ENCODE data around the gene MMGT1.

The MMGT1 gene

DNA sequence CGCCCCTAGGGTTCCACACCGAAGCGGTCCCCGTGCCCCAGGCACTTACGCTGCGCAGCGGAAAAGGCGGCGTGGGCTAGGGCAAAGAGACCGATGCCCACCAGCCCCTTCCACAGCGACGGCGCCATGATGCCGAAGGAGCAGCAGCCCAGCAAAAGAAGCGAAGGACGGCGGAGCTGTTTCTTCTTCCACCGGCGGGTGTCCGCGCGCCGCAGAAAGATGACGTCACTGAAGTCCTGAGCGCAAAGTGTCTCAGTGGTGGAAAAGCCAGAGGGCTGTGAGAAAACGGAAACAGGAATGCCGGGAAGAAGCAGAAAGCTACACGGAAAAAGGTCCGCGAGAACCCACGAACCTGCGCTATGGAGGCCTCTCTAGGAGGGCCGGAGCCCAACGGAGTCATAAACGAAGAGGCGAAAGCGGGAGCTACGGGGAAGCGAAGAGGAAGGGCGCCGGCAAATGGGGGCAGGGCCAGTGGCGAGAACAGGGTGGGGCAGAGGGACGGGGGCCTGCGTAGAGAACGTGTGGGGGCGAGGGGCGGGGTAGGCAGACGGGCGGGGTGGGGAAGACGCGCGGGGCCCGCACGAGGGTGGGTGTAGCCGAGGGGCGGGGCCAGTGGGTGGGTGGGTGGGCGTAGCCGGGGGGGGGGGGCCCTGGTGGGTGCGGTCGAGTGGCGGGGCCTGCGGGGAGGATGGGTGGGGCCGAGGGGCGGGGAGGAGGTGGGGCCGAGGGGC is at the start of gene MMGT1:
Gene MMGT1 (minus strand): TSS at position 441 of the 731 bp plus-strand sequence. CDS start 313 bp downstream, at position 128.
- peak within 1 kb of the TSS; percentile 83 for H3K27ac ChIP-seq
- TF ChIP-seq, protein P1, sequence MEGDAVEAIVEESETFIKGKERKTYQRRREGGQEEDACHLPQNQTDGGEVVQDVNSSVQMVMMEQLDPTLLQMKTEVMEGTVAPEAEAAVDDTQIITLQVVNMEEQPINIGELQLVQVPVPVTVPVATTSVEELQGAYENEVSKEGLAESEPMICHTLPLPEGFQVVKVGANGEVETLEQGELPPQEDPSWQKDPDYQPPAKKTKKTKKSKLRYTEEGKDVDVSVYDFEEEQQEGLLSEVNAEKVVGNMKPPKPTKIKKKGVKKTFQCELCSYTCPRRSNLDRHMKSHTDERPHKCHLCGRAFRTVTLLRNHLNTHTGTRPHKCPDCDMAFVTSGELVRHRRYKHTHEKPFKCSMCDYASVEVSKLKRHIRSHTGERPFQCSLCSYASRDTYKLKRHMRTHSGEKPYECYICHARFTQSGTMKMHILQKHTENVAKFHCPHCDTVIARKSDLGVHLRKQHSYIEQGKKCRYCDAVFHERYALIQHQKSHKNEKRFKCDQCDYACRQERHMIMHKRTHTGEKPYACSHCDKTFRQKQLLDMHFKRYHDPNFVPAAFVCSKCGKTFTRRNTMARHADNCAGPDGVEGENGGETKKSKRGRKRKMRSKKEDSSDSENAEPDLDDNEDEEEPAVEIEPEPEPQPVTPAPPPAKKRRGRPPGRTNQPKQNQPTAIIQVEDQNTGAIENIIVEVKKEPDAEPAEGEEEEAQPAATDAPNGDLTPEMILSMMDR (IDR thresholded peaks at IDR 0.05), result no peak
- TF ChIP-seq ZFX (IDR thresholded peaks at IDR 0.05; ENCODE audit: borderline replicate concordance), result no peak

DNA sequence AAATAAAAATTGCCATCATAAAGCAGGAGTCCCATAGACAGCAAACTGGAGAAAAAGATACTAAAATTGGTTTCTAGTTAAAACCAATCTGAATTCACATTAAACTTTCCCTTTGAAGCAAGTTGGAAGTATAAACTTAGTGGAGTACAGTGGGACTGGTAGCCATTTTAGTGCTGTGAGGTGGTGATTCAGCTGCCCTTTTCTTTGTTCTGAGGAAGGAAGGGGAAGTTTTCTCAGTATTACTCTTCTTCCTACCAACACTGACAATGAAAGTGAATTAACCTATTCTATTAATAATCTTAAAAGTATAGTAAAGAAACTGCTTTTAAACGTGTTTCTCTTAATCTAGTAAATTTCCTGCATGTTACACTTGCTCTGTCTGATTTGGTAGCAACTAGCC is 48.1 kb upstream of the MMGT1 start:
- H3K27ac ChIP-seq, result no peak overlapping the region
- TF ChIP-seq, protein P1 (IDR thresholded peaks at IDR 0.05), result no peak
- no peak for TF ChIP-seq ZFX (IDR thresholded peaks at IDR 0.05; ENCODE audit: borderline replicate concordance)

DNA sequence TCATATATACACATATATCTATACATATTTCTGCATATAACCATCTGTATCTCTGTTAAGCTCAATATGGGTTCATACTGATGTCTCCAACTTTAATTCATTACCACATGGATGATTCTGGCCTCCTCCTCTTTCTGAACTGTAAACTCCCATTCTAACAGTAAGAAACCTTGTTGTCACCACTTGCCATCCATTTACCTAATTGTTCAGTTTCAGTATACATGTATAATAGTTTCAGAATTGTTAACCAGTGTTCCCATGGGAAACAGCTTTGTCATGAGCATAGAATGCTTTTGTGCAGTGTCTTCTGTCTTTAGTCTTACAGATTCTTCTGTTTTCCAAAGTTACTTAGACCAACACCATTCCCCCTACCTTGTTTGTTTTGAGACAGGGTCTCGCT is 47.4 kb upstream of the MMGT1 start:
- no peak overlapping the region for H3K27ac ChIP-seq
- TF ChIP-seq, protein P1 (IDR thresholded peaks at IDR 0.05), result no peak
- TF ChIP-seq ZFX (IDR thresholded peaks at IDR 0.05; ENCODE audit: borderline replicate concordance), result no peak

DNA sequence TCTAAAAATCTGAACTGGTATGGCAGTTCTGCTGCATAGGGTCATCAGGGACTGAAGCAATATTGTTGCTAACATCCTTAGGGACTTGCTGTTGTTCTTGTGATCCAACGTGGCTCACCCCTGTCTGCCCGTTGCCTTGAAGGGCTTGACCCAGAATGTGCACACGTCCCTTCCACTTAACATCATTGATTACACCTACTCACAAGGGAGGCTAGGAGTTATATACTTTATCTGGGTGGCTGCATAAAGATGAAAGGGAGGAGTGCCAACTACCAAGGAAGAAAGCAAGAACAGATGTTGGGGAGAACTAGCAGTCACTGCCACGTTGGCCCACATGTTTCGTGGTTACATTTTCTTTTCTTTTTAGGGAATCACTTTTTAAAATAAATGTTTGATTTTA is 45.4 kb upstream of the MMGT1 start:
- no peak overlapping the region for H3K27ac ChIP-seq
- no peak for TF ChIP-seq ZFX (IDR thresholded peaks at IDR 0.05; ENCODE audit: borderline replicate concordance)
- TF ChIP-seq, protein P1 (IDR thresholded peaks at IDR 0.05), result no peak

DNA sequence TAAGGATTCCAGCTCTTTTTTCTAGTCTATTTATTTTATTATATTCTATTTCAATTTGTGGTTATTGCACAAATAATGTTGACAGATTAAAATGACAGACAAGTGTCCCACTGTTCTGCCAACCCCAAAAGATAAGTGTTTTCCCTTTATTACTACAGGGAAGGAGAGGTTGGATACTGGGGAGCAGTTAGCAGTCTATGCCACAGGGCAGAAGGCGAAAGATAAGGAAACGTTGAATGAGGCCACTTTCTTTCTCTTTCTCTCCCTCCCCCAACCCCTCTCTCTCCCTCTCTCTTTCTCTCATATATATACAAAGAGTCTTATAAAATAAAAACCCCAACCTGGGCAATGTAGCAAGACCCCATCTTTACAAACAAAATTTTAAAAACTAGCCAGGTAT is 43.1 kb upstream of the MMGT1 start:
- H3K27ac ChIP-seq, result no peak overlapping the region
- TF ChIP-seq, protein P1 (IDR thresholded peaks at IDR 0.05), result no peak
- no peak for TF ChIP-seq ZFX (IDR thresholded peaks at IDR 0.05; ENCODE audit: borderline replicate concordance)

DNA sequence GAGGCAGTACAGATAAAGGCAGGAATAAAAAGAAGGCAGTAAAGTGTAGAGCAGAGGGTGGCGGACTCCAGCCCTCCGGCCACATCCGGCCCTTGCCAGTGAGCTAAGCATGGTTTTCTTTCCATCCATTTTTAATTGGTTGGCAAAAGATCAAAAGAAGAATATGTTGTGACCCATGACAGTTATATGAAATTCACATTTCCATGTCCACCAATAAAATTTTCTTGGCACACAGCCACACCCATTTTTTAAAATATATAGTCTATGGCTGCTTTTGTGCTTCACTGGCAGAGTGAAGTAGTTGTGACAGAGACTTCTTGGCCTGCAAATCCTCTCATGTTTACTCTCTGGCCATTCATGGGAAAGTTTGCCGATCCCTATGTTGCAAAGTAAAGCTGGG is 41.2 kb upstream of the MMGT1 start:
- TF ChIP-seq ZFX (IDR thresholded peaks at IDR 0.05; ENCODE audit: borderline replicate concordance), result no peak
- TF ChIP-seq, protein P1 (IDR thresholded peaks at IDR 0.05), result no peak
- H3K27ac ChIP-seq, result no peak overlapping the region

DNA sequence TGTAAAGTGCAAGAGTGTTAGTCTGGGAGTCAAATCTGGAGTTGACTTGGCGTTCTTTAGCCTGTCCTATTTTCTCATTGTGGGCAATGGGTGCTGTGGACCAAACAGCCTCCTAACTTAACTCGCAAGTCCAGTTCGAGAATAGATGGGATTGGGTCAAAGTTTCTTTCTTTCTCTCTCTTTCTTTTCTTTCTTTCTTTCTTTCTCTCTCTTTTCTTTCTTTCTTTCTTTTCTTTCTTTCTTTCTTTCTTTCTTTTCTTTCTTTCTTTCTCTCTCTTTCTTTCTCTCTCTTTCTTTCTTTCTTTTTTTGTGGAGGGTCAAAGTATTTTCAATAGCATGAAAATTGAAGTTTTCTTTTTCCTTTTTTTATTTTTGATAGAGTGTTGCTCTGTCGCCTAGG is 14.5 kb upstream of the MMGT1 start:
- H3K27ac ChIP-seq, result no peak overlapping the region
- no peak for TF ChIP-seq ZFX (IDR thresholded peaks at IDR 0.05; ENCODE audit: borderline replicate concordance)
- TF ChIP-seq, protein P1 (IDR thresholded peaks at IDR 0.05), result no peak
